KBM-7 (cell line): Measurements from ENCODE around the gene HOXC5.

Experiments used
- DNase-seq: peaks from one replicate; pipeline ENCODE4 v3.0.0-alpha.2; 2015
- in situ Hi-C: fragments of 300-500 bp; cut with MboI; formaldehyde crosslinking; loops from 2 replicates; pipeline ENCODE4 v1.14.3; 2020; ENCODE audit warnings: low sequenced_read_pairs, low pct_unique_long_range_greater_than_20kb, mixed read lengths

HOXC5 gene

DNA sequence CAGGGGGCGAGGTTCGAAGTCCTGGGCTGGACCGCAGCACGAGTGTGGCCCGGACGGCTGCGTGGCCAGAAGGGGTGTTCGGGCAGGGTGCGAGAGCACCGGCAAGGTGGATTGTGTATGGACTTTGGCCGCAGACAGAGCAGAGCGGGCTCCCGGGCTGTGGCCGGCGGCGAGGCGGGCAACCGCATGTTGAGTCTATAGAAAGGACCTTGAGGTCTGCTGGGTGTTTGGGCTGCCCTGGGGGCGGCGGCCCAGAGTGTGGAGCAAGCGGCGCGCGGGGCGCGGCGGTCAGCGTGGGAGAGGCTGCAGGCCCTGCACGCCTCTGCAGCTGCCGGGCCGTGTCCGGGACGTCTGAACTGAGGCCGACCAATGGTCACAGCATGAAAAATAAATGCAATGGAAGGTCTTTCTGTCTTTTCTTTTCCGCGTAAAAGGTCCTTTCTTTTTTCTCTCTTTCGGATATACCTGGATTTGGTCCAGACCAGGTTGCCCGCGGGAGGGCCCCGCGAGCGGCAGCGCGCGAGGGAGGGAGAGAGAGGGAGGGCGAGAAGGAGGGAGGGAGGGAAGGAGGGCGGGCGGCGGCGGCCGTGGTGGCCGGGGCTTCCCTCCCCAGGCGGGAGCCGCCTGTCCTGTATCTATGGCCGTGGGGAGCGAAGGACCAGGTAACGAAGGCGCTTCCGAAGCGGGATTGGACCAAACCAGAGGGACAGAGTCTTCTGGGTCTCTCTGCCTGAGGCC is 38.4 kb upstream of the HOXC5 start:
- in situ Hi-C loops: no loop called here
- DNase-seq: no peak

DNA sequence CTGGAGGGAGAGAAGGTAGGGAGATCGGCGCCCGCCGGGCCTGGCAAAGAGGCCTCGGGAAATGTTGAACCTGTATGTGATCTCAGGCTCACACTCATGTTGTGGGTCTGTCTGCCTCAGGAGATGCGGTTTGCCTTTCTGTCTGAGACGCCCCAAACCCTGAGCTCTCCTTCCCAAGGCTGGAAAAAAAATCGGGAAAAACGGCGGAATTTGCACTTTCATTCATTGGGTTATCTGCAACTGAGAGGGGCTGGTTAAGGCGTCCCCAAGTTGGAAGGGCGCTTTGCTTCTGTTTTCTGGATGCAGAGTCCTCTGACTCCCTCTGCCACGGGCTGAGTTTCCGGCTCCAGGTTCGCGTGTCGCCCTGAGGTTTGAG is 37.9 kb upstream of the HOXC5 start:
- no peak for DNase-seq
- in situ Hi-C loops: no loop called here

DNA sequence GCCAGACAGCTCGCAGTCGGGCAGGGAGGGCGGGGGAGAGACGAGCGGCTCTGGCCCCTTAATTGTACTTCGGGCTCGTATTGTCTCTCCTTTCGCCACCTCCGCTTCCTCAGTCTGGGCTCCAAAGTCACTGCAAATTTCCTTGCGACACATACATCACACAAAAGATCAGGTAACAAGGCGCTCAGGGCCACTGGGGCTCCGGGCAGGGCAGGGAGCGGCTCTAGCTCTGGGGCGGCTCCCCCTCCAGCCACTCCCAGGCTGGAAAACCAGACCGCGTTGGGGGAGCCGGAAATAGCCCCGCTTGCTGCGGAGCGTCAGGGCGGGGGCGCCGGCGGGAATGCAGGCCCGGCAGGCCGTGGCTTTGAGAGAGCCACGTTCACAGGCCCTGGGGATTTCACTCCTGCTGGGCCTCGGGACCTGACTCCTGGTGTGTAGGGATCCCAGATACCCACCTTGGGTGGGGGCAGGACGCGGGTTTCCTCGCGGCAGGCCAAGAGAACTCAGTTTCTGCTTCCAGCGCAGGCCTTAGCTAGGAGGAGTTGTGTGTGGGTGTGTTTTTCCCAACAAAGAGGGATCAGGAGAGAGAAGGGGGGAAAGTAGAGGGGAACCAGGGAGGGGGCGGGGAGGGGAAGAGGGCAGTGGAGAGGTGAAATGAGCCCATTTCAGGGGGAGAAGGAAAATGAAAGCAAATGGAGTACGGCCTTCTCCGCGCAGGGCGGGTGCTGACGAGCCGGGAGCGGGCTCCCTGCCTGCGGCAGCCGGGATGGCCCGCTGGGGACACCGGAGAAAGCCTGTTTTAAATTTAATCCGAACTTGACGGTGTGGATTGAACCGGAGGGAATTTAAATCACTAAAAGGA is 37.2 kb upstream of the HOXC5 start:
- in situ Hi-C loops: no loop called here
- DNase-seq: peak; percentile 88

DNA sequence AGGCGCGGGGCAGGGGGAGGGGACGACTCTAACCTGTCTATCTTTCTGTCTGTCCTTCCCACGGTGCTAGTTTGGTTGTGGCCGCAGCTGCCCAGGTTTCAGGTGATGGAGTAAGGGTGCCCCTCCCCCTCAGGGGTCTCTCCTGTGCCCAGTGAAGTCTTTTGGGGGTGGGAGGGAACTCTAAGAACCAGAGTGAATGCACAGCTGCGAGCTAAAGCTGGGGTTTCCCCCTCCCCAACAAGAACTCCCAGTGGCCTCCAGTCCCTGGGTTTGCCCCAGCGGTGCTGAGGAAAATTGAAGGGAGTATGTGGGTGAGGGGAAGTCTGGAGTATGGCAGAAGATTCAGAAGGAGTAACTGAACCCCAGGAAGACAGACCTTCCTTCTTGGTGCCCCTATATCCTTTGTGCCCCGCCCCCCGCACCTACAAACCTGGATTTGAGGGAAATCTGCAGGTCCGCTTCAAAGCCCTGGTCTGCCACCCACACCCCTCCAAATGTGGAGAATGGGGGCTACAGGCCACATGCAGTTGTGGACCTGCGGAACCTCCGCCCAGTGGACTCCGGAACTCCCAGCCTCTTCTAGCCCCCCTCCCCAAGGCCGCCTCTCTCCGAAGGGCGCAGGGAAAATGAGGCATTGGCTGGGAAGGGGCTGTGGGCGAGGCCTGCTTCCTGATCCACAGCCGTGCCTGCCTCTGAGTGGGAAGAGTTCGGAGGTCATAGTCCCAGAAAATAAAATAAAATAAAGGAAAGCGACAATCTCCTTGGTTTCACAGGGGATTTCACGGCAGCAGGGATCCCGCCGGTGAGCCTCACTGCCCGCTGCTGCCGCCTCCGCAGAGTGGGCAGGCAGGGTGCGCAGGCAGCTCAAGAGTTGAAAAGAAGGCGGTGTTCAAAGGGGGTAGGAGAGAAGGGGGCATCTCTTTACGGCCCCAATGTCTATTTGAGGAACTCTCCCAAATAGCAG is 36.3 kb upstream of the HOXC5 start:
- no peak for DNase-seq
- in situ Hi-C loops: no loop called here

DNA sequence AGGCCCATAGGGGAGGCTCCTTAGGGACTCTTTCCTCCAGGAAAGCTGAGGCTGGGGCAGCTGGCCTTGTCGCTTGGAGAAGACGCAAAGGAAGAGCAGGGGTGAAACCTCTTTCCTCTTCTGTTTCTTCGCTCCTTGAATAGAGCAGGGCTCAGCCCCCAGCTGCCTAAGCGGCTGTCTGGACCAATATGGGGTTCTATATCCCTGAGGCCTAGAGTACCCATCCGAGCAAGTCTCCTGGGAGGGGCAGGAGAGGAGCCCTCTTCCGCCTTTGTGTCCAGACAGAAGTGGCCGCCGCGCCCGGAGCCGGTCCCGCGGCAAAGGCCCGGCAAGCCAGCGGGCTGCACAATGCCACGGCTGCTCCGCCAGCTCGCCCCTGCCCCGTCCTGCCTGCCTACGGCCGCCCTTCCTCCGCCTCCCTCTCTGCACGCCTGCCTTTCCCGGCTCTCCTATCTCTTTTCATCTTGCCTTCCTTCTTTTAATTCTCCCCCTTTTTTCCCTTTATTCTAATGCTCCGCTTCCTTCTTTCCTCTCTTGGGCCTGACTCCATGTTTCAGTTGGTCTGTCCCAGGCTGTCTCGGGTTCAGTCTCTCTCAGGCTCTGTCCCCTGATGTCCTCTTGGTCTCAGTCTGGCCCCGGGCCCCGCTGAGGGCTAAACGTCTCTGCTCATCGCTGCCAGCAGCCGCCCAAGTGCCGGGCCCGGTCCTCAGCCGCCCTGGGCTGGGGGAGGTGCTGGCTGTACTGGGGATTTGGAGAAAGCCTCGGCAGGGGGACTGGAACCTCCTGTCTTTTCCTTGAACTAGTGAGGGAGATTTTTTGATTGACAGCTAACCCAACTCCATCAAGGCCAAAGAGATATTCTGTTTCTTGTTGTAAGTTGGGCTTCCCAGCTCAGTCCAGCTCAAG is 35.4 kb upstream of the HOXC5 start:
- in situ Hi-C loops: no loop called here
- DNase-seq: no peak

DNA sequence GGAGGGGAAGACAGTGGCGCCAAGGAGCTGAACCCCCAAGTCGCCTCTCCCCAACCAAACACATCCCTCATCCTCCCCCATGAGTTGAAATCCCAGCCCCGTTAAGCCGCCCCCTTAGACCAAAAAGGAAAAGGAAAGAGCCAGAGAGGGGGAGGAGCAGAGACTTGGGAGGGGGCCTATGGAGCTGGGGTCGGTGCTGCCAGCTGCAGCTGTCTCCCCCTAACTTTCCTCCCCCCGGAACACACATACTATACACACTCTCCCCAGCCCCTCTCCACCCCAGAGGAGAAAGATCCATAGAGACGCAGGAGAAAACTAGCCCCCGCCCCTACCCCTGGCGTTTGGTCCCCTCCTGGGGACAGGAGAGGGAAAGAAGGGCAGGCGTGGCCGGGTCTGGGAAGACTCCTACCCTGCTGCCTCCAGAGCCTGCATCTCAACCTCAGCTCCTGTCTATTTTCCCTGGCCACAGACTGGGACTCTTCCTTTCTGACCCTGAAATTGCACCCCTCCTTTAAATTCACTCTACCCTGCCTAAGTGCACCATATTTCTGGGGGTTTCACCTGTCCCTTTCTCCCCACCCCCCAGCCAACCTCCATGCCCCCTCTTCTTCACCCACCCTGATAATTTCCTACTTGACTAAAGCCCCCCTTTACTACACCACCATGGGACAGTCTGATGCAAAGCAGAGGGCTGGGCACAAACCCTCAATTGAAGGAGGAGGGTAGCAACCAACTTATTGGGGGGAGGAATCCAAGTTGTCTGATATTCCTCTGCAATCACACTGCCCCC is 34.5 kb upstream of the HOXC5 start:
- no peak for DNase-seq
- in situ Hi-C loops: no loop called here

DNA sequence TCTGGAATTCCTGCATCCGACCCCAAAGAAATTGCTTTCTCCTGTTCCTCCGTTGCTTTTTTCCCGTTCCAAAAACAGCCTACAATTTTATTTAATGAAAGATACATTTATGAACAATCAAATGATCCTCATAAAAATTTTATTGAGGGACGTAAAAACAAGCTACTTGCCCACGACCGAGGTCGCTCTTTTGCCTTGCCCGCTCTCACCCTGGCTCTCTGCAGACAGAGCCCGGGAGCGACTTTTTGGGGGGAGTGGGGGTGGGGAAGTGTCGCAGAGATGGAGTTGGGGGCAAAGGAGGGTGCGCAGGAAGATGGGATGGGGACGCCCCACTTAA is 34.0 kb upstream of the HOXC5 start:
- in situ Hi-C loops: no loop called here
- DNase-seq: no peak

DNA sequence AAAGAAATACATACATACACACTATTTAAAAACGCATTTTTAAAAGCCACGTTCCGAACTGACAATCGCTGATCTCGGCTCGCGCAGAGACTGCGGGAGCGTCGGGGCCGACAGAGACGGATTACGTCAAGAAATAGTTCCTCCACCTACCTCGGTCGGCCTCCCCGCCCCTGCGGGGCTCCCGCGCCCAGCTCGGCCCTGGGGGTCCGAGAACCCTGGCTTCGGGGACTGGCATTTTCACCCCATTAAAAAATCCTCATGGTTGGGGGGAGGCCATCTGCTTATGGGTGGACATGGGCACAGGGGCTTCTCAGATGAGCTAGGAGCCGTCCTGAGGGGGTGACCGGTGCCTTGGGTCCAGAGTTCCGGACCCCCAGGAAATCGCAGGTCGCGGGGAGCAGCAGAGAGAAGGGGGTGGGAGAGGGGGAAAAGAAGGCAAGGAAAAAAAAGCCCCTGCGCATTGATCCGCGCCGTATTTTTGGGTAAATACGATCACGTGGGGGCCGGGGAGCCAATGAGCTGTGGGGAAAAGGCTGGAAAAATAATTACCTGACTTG is 33.2 kb upstream of the HOXC5 start:
- DNase-seq: no peak
- in situ Hi-C loops: loop anchor here (10.0 kb wide), 1 partner anchor 195 kb away; no protein-coding TSS in a partner anchor

DNA sequence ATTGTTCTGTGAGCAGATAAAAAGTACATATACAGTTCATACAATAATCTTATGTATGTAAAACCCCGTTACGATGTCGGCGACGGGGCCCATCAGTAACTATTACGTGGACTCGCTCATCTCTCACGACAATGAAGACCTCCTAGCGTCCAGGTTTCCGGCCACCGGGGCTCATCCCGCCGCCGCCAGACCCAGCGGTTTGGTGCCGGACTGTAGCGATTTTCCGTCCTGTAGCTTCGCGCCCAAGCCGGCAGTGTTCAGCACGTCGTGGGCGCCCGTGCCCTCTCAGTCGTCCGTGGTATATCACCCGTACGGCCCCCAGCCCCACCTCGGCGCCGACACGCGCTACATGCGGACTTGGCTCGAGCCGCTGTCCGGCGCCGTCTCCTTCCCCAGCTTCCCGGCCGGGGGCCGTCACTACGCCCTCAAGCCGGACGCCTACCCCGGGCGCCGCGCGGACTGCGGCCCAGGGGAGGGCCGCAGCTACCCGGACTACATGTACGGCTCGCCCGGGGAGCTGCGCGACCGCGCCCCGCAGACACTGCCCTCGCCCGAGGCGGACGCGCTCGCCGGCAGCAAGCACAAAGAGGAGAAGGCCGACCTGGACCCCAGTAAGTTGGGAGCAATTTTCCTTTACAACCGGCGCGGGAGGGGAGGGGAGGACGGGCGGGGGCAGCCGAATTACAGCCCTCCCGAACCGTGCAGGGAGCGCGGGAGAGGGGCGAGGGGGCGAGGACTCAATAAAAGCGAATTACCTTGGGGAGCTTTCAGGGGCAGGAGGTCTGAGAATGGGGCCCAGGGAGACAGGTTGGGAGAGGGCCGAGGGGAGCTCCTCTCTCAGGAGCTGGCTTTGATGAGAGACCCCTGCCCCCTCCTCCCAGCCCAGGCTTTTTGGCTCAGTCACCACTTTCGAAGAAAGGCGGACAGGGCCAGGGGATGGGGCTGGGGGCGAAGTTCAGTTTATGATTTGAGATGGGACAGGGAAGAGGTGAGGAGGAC is 32.4 kb upstream of the HOXC5 start, which contains the start of gene HOXC9:
HOXC9 (plus strand) TSS at position 46 of the 999 bp plus-strand sequence; CDS start at position 74, 28 bp downstream.
- in situ Hi-C loops: loop anchor here (10.0 kb wide), 1 partner anchor 194 kb away; no protein-coding TSS in a partner anchor
- no peak for DNase-seq

DNA sequence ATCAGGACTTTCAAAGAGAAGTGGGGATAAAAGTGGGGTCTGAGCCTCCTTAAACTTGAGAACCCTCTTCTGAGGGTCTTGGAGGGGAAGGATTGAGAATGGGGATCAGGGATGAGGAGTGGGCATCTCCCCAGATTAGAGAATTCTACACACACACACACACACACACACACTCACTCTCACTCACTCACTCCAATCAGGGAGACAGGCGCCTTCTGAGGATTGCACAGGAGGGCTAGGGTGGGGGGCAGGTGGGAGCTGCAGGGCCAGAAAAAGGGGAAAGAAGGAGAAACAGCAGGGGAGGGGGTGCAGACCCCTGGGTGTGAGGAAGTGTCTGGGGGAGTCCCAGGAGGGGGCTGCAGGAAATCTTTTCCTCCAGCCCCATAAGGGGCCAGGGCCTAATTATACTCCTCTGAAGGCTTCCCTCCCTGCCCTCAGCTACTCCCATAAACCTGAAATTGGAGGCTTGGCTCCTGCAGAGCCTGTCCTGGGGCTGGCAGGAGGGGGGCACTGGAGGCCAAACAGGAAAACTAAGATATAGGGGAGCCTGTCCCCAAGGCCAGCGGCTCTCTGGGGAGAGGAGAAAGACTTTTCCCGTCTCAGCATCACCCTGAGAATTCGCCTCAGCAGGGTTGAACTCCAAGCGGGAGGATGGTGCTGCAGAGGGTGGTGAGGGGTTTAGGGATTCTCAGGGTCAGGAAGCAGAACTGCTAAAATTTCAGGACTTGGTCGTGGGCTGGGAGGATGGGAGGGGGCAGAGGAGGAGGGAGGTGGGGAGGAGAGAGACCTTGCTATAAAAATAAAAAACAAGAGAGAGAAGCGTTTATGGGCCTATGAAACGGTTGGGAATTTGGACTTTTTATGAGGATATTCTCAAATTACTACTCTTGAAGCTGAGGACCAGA is 31.3 kb upstream of the HOXC5 start:
- DNase-seq: no peak
- in situ Hi-C loops: loop anchor here (10.0 kb wide), 1 partner anchor 193 kb away; no protein-coding TSS in a partner anchor

DNA sequence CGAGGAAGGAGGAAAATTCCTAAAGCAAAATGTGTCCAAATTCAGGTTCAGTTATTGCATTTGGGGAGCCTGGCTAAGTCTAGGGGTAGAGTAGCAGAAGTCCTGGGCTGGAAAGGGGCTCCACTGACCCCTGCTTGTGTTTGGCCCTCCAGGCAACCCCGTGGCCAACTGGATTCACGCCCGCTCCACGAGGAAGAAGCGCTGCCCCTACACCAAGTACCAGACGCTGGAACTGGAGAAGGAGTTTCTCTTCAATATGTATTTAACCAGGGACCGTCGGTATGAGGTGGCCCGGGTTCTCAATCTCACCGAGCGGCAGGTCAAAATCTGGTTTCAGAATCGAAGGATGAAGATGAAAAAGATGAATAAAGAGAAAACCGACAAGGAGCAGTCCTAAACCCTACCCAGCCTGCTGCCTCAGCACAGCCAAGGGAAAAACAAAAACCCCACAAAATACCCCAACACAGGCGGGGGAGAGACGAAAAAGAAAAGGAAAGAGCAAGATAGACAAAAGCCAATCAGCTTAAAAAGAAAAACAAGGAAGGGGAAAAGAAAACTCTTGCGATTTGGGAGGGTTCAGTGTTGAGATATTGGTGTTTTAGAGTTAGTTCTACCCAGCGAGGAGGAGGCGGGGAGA is 30.5 kb upstream of the HOXC5 start:
- no peak for DNase-seq
- in situ Hi-C loops: loop anchor here (10.0 kb wide), 1 partner anchor 192 kb away; no protein-coding TSS in a partner anchor

DNA sequence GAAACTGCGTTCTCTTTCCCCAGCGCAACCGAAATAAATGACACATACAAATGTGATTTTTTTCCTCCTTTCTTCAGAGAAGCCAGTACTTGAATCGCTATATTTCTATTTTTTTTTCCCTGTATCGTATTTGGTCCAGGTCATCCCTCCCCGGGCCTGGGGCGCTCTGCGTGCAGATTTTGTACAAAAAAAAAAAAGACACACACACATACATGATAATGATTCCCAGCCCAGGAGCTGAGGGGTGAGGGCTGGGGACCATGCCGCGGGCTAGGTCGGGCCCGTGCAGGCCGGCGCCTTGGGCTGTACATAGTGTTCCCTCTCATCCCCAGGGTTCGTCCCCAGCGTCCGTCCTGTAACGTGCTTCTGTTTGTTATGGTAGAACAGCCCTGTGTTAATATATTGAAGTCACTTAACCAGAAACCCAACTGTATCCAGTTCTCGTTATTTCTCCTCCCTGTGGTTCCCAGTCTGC is 29.9 kb upstream of the HOXC5 start:
- DNase-seq: no peak
- in situ Hi-C loops: loop anchor here (10.0 kb wide), 1 partner anchor 192 kb away; no protein-coding TSS in a partner anchor

DNA sequence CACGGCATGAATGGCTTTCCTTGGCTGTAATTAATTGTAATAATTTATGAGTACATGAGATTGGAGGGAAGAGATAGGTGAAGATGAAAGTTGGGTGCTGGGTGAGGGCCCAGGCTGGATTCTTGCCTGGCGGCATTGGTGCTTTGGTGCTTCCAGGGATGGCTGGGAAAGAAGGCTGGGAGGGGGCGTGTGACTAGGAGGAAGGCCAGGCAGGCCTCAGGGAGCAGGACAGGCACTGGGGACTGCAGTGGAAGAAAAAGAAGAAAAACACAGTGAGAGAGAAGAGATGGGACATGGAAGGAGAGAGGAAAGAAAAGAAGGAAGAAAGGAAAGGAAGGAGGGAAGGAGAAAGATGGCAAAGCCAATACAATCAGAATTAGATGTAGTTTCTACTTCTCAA is 29.2 kb upstream of the HOXC5 start:
- in situ Hi-C loops: loop anchor here (10.0 kb wide), 1 partner anchor 191 kb away; no protein-coding TSS in a partner anchor

DNA sequence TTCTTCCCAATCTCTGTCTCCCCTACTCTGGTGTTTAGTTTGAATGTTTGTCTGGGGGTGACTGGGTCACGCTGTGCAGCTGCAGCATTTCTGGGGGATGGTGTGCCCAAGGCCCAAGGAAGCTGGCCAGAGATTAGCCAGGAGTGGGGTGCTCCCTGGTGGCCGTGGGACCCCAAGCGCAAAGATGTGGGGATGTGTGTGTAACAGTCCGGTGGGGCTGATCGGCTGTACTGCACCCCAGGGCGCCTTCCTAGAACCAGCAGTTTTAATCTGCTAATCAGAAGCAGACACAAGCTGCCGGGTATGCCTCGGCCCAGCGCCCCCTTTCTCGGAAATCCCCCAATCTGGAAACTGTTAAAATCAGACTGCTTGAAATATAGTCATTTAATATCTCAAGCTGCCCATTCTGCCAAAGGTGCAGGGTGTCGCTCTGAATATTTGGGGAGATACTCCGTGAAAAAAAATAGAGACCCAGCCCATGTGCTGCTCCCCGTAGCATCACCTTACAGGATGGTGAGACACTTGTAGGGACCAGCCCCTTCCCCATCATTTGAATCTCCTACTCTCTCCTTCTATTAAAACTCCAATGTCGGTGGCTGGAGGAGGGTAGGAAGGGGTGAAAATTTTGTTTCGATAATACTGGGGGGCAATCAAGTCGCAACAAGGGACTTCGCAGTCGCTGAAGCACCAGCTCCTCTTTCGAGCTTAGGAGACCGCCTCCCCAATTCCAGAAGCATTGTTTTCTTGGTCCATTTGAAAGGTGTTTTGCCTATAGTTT is 28.6 kb upstream of the HOXC5 start:
- DNase-seq: peak; percentile 53
- in situ Hi-C loops: loop anchor here (10.0 kb wide), 1 partner anchor 191 kb away; no protein-coding TSS in a partner anchor

More for the DNA sequence above, 29.2 kb upstream of the HOXC5 start:
- no peak for DNase-seq
